Thymus (tissue), 11 donors: ENCODE results near the gene CDK14. TPM values are rescaled to one million over a fixed set of nuclear protein-coding genes. Genes with fewer than 3 reads are reported as not detected.
"Not testable (repeated sequence)": the region's sequence is repeated elsewhere in the genome, so short reads cannot be mapped to it uniquely, and the experiment has no call there.

Experiments used
- DNase-seq, 9 donors: peaks; one replicate each; pipeline ENCODE4 v3.0.0-alpha.2; 2013; ENCODE audit warnings: low spot score in 9 of 9, low read depth in 6 of 9, missing footprints in 1 of 9
- H3K27ac ChIP-seq, 2 donors: one replicate each; pipeline ENCODE4 v1.5.1; 2013; ENCODE audit warnings: control low read depth in 1 of 2, low read depth in 1 of 2, low read length in 1 of 2, mild to moderate bottlenecking in 1 of 2, moderate library complexity in 1 of 2
- H3K27me3 ChIP-seq, 2 donors: one replicate each; pipeline ENCODE4 v1.5.1; 2013; ENCODE audit warnings: low read length in 1 of 2; ENCODE audit not compliant: control insufficient read depth in 2 of 2, insufficient read depth in 1 of 2
- H3K36me3 ChIP-seq, 2 donors: one replicate each; pipeline ENCODE4 v1.5.1; 2013; ENCODE audit warnings: low read length in 1 of 2, mild to moderate bottlenecking in 1 of 2, moderate library complexity in 1 of 2; ENCODE audit not compliant: control insufficient read depth in 2 of 2, insufficient read depth in 2 of 2
- H3K4me1 ChIP-seq, 2 donors: one replicate each; pipeline ENCODE4 v1.5.1; 2013; ENCODE audit warnings: low read length in 2 of 2; ENCODE audit not compliant: control insufficient read depth in 2 of 2, insufficient read depth in 2 of 2
- H3K4me3 ChIP-seq, 2 donors: one replicate each; pipeline ENCODE4 v1.5.1; 2013; ENCODE audit warnings: low read length in 2 of 2, control low read depth in 1 of 2, mild to moderate bottlenecking in 1 of 2
- H3K9me3 ChIP-seq, 2 donors: one replicate each; pipeline ENCODE4 v1.5.1; 2013; ENCODE audit warnings: low read length in 1 of 2, mild to moderate bottlenecking in 1 of 2; ENCODE audit not compliant: control insufficient read depth in 2 of 2, insufficient read depth in 1 of 2
- WGBS: extraction: QIAGEN DNeasy Blood & Tissue Kit; methylation state at CpG from one replicate; pipeline ENCODE4 v1.1.7; 2013; 5-methylcytosine and 5-hydroxymethylcytosine counted together
- polyA plus RNA-seq: library from polyadenylated mRNA; stranded (reverse); fragments of 200-250 nt; gene quantifications from one replicate; pipeline ENCODE4 v1.2.3, GENCODE V29; 2013
- total RNA-seq: library from RNA; stranded (reverse); fragments of 120-200 nt; gene quantifications from one replicate; pipeline ENCODE4 v1.2.4, GENCODE V29; 2013
- donor health status: healthy.

The CDK14 gene
- total and polyA plus RNA-seq, 2 donors: 7.6 to 9.0 TPM

DNA sequence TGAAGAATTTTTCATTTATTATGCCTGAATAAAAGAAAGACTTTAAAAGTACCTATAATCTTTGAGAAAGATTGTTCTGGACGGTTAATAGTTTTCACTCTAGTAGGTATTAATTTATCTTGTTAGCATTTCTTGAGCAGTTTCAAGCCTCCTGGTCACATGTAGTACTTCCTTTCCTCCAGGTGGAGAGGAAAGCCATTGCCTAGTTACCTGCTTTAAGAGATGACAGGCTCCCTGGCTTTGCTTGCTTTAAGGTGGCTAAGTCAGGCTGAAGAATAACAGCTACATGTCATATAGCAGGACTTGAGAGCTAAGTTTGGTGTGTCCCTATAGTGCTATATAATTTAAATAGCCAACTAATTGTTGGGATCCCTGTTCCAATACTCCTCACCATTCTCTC lies 160.2 kb downstream of the CDK14 start:
- Histone ChIP-seq H3K9me3 (no peaks in the 10 kb centered on the region), H3K4me3 (no peak overlapping the region), H3K4me1 (no peaks in the 10 kb centered on the region), H3K36me3 (no peaks in the 10 kb centered on the region), H3K27me3 (no peaks in the 10 kb centered on the region), H3K27ac (no peak overlapping the region)
- DNase-seq: no peak
- 97% methylated on average over 1 of the region's 1 CpG for WGBS

DNA sequence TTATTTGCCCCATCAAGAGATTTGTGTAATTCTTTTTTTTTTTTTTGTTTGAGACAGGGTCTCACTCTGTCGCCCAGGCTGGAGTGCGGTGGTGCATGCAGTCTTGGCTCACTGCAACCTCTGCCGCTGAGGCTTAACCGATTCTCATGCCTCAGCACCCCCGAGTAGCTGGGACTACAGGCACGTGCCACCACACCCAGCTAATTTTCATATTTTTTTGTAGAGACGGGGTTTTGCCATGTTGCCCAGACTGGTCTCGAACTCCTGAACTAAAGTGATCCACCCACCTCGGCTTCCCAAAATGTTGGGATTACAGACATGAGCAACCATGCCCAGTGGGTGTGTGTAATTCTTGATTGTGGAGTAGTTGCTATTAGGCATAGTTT lies 161.4 kb downstream of the CDK14 start:
- 97% methylated on average over 9 of the region's 9 CpGs for WGBS

DNA sequence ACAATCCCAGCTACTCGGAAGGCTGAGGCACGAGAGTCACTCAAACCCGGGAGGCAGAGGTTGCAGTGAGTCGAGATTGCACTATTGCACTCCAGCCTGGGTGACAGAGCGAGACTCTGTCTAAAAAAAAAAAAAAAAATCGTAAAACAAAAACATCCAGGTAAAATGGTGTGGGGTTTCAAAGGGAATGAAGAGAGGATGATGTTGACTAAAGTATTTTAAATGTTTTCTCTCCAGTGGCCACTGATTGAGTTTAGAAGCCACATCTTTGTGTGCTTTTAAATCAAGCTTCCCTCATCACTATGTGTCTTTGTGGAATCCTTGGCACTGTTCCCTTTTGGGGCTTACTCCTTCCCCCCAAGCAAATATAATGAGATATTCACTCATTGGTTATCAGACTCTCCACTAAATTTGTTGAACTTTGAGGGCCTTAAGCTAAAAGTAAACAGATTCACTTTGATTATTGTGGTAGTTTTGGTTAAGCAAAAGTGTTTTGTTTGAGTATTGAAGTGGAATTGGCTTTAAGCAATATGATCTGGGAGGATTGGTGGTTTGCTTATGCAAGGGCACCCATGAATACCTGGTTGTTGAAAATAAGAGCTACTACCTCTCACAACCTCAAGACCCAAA lies 162.9 kb downstream of the CDK14 start:
- H3K27me3 ChIP-seq: no peaks in the 10 kb centered on the region
- WGBS: 95% methylated on average over 6 of the region's 6 CpGs
- DNase-seq: no peak

More for the DNA sequence above, 161.4 kb downstream of the CDK14 start:
- H3K4me1 ChIP-seq, H3K36me3 ChIP-seq, DNase-seq, H3K27me3 ChIP-seq, H3K9me3 ChIP-seq, H3K4me3 ChIP-seq, H3K27ac ChIP-seq: not testable (repeated sequence)

GRCh38 chr7:90759710-90760109 lies 163.6 kb downstream of the CDK14 start:
- no peaks in the 10 kb centered on the region for H3K4me1 ChIP-seq
- no peaks in the 10 kb centered on the region for H3K9me3 ChIP-seq
- H3K36me3 ChIP-seq: no peaks in the 10 kb centered on the region
- DNase-seq: no peak
- no peak overlapping the region for H3K27ac ChIP-seq
- H3K4me3 ChIP-seq: no peak overlapping the region
- H3K27me3 ChIP-seq: no peaks in the 10 kb centered on the region

More for the DNA sequence above, 162.9 kb downstream of the CDK14 start:
- Histone ChIP-seq H3K4me3 (no peak overlapping the region), H3K36me3 (no peaks in the 10 kb centered on the region), H3K4me1 (no peaks in the 10 kb centered on the region), H3K27ac (no peak overlapping the region), H3K9me3 (no peaks in the 10 kb centered on the region)

- Histone ChIP-seq H3K36me3 (no peaks in the 10 kb centered on the region), H3K9me3 (no peaks in the 10 kb centered on the region), H3K4me1 (no peaks in the 10 kb centered on the region), H3K27ac (no peak overlapping the region), H3K27me3 (no peaks in the 10 kb centered on the region), H3K4me3 (no peak overlapping the region)
- 94% methylated on average over 3 of the region's 3 CpGs for WGBS
- DNase-seq: no peak
Observed at GRCh38 chr7:90760892-90761291, 164.8 kb downstream of the CDK14 start.

DNA sequence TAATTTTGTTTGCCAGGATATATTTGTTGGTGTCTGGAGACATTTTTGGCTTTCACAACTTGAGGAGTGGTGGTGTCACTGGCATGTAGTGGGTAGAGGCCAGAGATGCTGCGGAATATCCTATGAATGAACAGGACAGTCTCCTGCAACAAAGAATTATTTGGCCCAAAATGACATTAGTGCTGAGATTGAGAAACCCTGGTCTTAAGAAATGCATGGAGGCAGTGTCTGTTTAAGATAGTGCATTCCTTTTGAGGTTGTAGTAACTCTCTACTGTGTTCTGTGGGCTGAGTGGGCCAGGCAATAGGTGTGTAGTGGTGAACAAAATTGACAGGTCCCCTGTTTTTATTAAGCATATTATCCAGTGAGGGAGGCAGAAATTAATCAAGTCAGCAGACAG lies 165.5 kb downstream of the CDK14 start:
- Histone ChIP-seq H3K4me3 (no peak overlapping the region), H3K36me3 (no peaks in the 10 kb centered on the region), H3K4me1 (no peaks in the 10 kb centered on the region), H3K9me3 (no peaks in the 10 kb centered on the region), H3K27ac (no peak overlapping the region), H3K27me3 (no peaks in the 10 kb centered on the region)
- WGBS: 98% methylated on average over 1 of the region's 1 CpG
- no peak for DNase-seq

GRCh38 chr7:90763108-90763507 lies 167.0 kb downstream of the CDK14 start:
- Histone ChIP-seq H3K9me3 (no peaks in the 10 kb centered on the region), H3K4me1 (no peaks in the 10 kb centered on the region), H3K27ac (no peak overlapping the region), H3K4me3 (no peak overlapping the region), H3K36me3 (no peaks in the 10 kb centered on the region), H3K27me3 (no peaks in the 10 kb centered on the region)
- DNase-seq: no peak
- WGBS: 96% methylated on average over 6 of the region's 6 CpGs

- H3K36me3 ChIP-seq: no peaks in the 10 kb centered on the region
- H3K4me1 ChIP-seq: no peaks in the 10 kb centered on the region
- no peak overlapping the region for H3K4me3 ChIP-seq
- H3K9me3 ChIP-seq: no peaks in the 10 kb centered on the region
- 98% methylated on average over 2 of the region's 2 CpGs for WGBS
- H3K27me3 ChIP-seq: no peaks in the 10 kb centered on the region
- no peak for DNase-seq
- H3K27ac ChIP-seq: no peak overlapping the region
Observed at GRCh38 chr7:90764848-90765570, 168.9 kb downstream of the CDK14 start.

DNA sequence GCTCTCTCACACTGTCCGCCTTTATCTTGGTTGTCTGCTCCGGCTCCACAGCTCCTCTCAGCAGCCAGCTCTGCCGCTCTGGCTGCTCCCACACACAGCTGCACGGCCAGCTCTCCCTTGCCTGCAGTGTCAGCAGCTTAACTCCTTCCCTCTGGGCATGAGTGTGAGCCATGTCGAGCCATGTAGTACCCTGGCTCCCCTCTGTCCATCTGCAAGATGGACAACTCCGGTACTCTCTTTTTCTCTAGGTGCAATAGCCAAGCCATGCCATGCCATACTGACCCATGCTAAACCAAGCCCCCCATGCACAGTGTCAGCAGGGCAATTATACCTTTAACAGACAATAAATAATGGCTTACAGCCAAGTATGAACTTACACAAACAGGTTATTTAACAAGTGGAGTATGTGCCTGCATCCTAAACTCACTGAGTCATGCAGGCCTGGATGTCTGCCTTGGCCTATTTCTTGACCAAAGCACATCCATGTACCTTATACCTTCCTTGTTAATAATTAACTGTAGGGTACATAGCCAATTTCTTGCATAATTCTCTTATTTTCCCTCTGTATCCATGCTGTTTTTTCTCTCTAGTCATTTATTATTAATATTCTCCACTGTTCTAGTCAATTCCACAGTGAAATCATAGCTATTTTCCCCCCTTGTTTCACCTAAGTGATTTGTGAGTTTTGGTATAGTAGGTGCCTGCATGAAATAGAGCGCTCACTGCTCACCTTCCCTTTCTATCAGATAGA lies 170.9 kb downstream of the CDK14 start:
- Histone ChIP-seq H3K27ac (no peak overlapping the region), H3K4me3 (no peak overlapping the region), H3K36me3 (no peaks in the 10 kb centered on the region), H3K4me1 (no peaks in the 10 kb centered on the region), H3K9me3 (peaks cover 1 to 5% of the 10 kb centered on the region in 2 donors), H3K27me3 (no peaks in the 10 kb centered on the region)
- no peak for DNase-seq
- WGBS: 95% methylated on average over 7 of the region's 7 CpGs
